ENCODE measurements around the gene ANKZF1. TPM values are rescaled to one million over a fixed set of nuclear protein-coding genes. Genes with fewer than 3 reads are reported as not detected.

ANKZF1 gene
- total and polyA plus RNA-seq, 10 of the 15 experiments (the other 5 are each of a cell fraction or from before 2014, with no cell fraction given): 3.1 to 104 (median 35.0) TPM

DNA sequence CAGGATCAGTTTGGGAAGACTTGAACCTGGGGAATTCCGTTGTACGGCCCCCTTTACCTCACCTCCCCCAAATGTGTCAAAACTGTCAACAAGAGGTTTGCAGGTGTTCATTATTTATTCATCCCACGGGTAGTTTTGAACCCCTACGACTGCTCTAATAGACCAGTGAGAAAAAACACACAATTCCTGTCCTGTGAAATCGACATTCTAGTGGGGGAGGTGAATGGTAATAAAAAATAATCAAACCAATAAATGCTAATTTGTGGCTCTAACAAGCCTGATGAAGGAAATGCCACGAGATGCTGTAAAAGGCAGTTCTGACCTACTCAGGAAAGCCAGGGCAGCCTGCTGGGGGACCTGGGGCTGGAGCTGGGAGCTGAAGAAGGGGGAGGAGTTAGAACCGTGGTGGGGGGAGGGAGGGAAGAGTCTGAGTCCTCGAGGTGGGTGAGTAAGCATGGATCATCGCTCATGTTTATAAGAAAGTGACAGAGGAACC is 49.1 kb downstream of the ANKZF1 start (continued):
- TF ChIP-seq, protein P1, sequence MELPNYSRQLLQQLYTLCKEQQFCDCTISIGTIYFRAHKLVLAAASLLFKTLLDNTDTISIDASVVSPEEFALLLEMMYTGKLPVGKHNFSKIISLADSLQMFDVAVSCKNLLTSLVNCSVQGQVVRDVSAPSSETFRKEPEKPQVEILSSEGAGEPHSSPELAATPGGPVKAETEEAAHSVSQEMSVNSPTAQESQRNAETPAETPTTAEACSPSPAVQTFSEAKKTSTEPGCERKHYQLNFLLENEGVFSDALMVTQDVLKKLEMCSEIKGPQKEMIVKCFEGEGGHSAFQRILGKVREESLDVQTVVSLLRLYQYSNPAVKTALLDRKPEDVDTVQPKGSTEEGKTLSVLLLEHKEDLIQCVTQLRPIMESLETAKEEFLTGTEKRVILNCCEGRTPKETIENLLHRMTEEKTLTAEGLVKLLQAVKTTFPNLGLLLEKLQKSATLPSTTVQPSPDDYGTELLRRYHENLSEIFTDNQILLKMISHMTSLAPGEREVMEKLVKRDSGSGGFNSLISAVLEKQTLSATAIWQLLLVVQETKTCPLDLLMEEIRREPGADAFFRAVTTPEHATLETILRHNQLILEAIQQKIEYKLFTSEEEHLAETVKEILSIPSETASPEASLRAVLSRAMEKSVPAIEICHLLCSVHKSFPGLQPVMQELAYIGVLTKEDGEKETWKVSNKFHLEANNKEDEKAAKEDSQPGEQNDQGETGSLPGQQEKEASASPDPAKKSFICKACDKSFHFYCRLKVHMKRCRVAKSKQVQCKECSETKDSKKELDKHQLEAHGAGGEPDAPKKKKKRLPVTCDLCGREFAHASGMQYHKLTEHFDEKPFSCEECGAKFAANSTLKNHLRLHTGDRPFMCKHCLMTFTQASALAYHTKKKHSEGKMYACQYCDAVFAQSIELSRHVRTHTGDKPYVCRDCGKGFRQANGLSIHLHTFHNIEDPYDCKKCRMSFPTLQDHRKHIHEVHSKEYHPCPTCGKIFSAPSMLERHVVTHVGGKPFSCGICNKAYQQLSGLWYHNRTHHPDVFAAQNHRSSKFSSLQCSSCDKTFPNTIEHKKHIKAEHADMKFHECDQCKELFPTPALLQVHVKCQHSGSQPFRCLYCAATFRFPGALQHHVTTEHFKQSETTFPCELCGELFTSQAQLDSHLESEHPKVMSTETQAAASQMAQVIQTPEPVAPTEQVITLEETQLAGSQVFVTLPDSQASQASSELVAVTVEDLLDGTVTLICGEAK (IDR thresholded peaks at IDR 0.05; ENCODE audit: borderline replicate concordance): peak; percentile 36; the same call in 1 of the 2 replicates
- no peak for TF ChIP-seq ZNF24 (IDR thresholded peaks at IDR 0.05)
- no peak for TF ChIP-seq MEF2B (IDR thresholded peaks at IDR 0.05; ENCODE audit: partially characterized antibody, poor library complexity, severe bottlenecking)
- TF ChIP-seq ASH2L (IDR thresholded peaks at IDR 0.05; ENCODE audit: borderline replicate concordance, low read depth): no peak
- no peak for TF ChIP-seq TBL1XR1 (IDR thresholded peaks at IDR 0.05; ENCODE audit: low read depth, low read length)
- TF ChIP-seq YY1 (IDR thresholded peaks at IDR 0.05; ENCODE audit: low read depth, low read length): no peak
- no peak for TF ChIP-seq CHD2 (IDR thresholded peaks at IDR 0.05; ENCODE audit: borderline replicate concordance, low read depth, low read length)
- no peak for TF ChIP-seq EGR1 (IDR thresholded peaks at IDR 0.05; ENCODE audit: borderline replicate concordance in 1 of 2, low read depth in 2 of 2, low read length in 2 of 2)
- TF ChIP-seq CBFB (IDR thresholded peaks at IDR 0.05; ENCODE audit: low read depth): no peak; the same call in 1 of the 2 replicates
- peak; percentile 50 for TF ChIP-seq SMARCA5 (IDR thresholded peaks at IDR 0.05)
- TF ChIP-seq, protein P2, sequence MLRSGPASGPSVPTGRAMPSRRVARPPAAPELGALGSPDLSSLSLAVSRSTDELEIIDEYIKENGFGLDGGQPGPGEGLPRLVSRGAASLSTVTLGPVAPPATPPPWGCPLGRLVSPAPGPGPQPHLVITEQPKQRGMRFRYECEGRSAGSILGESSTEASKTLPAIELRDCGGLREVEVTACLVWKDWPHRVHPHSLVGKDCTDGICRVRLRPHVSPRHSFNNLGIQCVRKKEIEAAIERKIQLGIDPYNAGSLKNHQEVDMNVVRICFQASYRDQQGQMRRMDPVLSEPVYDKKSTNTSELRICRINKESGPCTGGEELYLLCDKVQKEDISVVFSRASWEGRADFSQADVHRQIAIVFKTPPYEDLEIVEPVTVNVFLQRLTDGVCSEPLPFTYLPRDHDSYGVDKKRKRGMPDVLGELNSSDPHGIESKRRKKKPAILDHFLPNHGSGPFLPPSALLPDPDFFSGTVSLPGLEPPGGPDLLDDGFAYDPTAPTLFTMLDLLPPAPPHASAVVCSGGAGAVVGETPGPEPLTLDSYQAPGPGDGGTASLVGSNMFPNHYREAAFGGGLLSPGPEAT (IDR thresholded peaks at IDR 0.05; ENCODE audit: low read depth): peak; percentile 60
- TF ChIP-seq SRF (IDR thresholded peaks at IDR 0.05; ENCODE audit: low read depth in 2 of 2, low read length in 2 of 2): no peak
- no peak for TF ChIP-seq LARP7 (IDR thresholded peaks at IDR 0.05)
- no peak for TF ChIP-seq MEF2A (IDR thresholded peaks at IDR 0.05; ENCODE audit: insufficient read depth, low read depth, low read length)
- no peak for TF ChIP-seq JUND (IDR thresholded peaks at IDR 0.05; ENCODE audit: low read depth, low read length)
- TF ChIP-seq RCOR1 (conservative IDR thresholded peaks at IDR 0.05; ENCODE audit: low read depth, low read length): no peak
- no peak for TF ChIP-seq YBX1 (IDR thresholded peaks at IDR 0.05)
- no peak; the same call in 1 of the 2 replicates for TF ChIP-seq SIN3A (IDR thresholded peaks at IDR 0.05; ENCODE audit: low read depth, low read length)
- no peak for TF ChIP-seq RBBP5 (conservative IDR thresholded peaks at IDR 0.05)
- no peak for TF ChIP-seq JUNB (IDR thresholded peaks at IDR 0.05)
- TF ChIP-seq ELK1 (IDR thresholded peaks at IDR 0.05; ENCODE audit: low read depth, low read length): no peak; the same call in 1 of the 2 replicates
- TF ChIP-seq, protein P3, sequence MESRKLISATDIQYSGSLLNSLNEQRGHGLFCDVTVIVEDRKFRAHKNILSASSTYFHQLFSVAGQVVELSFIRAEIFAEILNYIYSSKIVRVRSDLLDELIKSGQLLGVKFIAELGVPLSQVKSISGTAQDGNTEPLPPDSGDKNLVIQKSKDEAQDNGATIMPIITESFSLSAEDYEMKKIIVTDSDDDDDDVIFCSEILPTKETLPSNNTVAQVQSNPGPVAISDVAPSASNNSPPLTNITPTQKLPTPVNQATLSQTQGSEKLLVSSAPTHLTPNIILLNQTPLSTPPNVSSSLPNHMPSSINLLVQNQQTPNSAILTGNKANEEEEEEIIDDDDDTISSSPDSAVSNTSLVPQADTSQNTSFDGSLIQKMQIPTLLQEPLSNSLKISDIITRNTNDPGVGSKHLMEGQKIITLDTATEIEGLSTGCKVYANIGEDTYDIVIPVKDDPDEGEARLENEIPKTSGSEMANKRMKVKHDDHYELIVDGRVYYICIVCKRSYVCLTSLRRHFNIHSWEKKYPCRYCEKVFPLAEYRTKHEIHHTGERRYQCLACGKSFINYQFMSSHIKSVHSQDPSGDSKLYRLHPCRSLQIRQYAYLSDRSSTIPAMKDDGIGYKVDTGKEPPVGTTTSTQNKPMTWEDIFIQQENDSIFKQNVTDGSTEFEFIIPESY (IDR thresholded peaks at IDR 0.05): no peak
- TF ChIP-seq FOXK2 (IDR thresholded peaks at IDR 0.05): peak; percentile 85
- no peak for TF ChIP-seq POLR2AphosphoS5 (IDR thresholded peaks at IDR 0.05; ENCODE audit: low read length)
- no peak for TF ChIP-seq TARDBP (IDR thresholded peaks at IDR 0.05; ENCODE audit: borderline replicate concordance)
